ENCODE data around the gene ZBTB46.

Gene ZBTB46

DNA sequence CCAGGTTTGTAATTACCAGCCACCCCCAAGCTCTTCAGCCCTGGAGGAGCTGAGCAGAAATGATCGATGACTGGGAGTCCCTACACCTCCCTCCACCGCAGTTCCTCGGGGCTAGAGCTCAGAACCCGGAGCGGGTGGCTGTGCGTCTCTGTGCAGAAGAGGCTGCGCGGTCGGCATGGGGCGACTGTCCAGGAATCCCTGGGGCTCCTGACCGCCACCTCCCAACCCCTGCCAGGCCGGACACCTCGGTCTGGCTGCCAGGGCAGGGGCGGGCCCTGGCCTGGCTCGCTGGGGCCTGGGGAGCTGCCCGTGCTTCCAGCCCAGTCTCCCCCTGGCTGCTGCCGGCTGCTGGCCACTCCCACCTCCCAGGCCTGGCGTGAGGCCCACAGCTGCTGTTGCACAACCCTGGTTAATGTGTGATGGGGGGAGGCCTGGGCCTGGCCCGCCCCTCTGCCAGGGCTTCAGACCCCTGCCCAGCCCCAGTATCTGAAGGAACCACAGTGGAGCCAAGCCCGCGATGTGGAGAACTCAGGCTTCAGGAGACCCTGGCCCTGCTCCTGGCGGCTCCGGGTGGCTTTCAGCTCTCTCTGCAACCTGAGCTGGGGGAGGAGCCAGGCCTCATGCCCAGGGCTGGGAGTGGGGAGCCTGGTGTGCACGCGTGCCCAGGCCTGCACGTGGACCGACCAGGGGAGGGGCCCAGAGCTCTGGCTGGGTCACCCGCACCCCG is 90.3 kb downstream of the ZBTB46 start (continued):
- TF ChIP-seq ZBTB7A (tag by site-specific recombination; IDR thresholded peaks at IDR 0.05; ENCODE audit: low read depth), result no peak; the same call in 1 of the 2 replicates
- no peak for TF ChIP-seq TCF7L2 (IDR thresholded peaks at IDR 0.05; ENCODE audit: borderline replicate concordance, low read depth, low read length)
- TF ChIP-seq, protein P1, sequence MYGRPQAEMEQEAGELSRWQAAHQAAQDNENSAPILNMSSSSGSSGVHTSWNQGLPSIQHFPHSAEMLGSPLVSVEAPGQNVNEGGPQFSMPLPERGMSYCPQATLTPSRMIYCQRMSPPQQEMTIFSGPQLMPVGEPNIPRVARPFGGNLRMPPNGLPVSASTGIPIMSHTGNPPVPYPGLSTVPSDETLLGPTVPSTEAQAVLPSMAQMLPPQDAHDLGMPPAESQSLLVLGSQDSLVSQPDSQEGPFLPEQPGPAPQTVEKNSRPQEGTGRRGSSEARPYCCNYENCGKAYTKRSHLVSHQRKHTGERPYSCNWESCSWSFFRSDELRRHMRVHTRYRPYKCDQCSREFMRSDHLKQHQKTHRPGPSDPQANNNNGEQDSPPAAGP (tag by site-specific recombination; IDR thresholded peaks at IDR 0.05), result no peak; the same call in 1 of the 2 replicates
- TF ChIP-seq ZNF138 (tag by site-specific recombination; IDR thresholded peaks at IDR 0.05; ENCODE audit: borderline replicate concordance), result no peak
- 0 out of 2 replicates have a peak, but pooled peaks have one; percentile 34 for TF ChIP-seq ZNF777 (tag by site-specific recombination; IDR thresholded peaks at IDR 0.05; ENCODE audit: borderline replicate concordance)
- TF ChIP-seq, protein P2, sequence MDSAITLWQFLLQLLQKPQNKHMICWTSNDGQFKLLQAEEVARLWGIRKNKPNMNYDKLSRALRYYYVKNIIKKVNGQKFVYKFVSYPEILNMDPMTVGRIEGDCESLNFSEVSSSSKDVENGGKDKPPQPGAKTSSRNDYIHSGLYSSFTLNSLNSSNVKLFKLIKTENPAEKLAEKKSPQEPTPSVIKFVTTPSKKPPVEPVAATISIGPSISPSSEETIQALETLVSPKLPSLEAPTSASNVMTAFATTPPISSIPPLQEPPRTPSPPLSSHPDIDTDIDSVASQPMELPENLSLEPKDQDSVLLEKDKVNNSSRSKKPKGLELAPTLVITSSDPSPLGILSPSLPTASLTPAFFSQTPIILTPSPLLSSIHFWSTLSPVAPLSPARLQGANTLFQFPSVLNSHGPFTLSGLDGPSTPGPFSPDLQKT (IDR thresholded peaks at IDR 0.05; ENCODE audit: borderline replicate concordance, low read depth, low read length), result no peak
- TF ChIP-seq, protein P3, sequence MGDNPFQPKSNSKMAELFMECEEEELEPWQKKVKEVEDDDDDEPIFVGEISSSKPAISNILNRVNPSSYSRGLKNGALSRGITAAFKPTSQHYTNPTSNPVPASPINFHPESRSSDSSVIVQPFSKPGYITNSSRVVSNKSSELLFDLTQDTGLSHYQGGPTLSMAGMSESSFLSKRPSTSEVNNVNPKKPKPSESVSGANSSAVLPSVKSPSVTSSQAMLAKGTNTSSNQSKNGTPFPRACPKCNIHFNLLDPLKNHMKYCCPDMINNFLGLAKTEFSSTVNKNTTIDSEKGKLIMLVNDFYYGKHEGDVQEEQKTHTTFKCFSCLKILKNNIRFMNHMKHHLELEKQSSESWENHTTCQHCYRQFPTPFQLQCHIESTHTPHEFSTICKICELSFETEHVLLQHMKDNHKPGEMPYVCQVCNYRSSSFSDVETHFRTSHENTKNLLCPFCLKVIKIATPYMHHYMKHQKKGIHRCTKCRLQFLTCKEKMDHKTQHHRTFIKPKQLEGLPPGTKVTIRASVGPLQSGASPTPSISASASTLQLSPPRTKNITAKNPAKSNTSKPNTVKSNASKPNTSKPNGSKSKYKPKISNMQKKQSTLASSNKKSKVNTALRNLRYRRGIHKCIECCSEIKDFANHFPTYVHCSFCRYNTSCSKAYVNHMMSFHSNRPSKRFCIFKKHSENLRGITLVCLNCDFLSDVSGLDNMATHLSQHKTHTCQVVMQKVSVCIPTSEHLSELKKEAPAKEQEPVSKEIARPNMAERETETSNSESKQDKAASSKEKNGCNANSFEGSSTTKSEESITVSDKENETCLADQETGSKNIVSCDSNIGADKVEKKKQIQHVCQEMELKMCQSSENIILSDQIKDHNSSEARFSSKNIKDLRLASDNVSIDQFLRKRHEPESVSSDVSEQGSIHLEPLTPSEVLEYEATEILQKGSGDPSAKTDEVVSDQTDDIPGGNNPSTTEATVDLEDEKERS (tag by site-specific recombination; IDR thresholded peaks at IDR 0.05), result no peak
- no peak for TF ChIP-seq HOXA7 (CRISPR knock-in tag; IDR thresholded peaks at IDR 0.05; ENCODE audit: borderline replicate concordance)
- no peak for TF ChIP-seq HOXC10 (CRISPR knock-in tag; IDR thresholded peaks at IDR 0.05)
- TF ChIP-seq, protein P4, sequence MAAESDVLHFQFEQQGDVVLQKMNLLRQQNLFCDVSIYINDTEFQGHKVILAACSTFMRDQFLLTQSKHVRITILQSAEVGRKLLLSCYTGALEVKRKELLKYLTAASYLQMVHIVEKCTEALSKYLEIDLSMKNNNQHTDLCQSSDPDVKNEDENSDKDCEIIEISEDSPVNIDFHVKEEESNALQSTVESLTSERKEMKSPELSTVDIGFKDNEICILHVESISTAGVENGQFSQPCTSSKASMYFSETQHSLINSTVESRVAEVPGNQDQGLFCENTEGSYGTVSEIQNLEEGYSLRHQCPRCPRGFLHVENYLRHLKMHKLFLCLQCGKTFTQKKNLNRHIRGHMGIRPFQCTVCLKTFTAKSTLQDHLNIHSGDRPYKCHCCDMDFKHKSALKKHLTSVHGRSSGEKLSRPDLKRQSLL (tag by site-specific recombination; IDR thresholded peaks at IDR 0.05), result peak; percentile 44; the same call in 1 of the 2 replicates
- TF ChIP-seq ZNF529 (tag by site-specific recombination; IDR thresholded peaks at IDR 0.05; ENCODE audit: insufficient replicate concordance), result no peak
- no peak for TF ChIP-seq BCL11B (tag by site-specific recombination; IDR thresholded peaks at IDR 0.05; ENCODE audit: low read depth)
- TF ChIP-seq, protein P5, sequence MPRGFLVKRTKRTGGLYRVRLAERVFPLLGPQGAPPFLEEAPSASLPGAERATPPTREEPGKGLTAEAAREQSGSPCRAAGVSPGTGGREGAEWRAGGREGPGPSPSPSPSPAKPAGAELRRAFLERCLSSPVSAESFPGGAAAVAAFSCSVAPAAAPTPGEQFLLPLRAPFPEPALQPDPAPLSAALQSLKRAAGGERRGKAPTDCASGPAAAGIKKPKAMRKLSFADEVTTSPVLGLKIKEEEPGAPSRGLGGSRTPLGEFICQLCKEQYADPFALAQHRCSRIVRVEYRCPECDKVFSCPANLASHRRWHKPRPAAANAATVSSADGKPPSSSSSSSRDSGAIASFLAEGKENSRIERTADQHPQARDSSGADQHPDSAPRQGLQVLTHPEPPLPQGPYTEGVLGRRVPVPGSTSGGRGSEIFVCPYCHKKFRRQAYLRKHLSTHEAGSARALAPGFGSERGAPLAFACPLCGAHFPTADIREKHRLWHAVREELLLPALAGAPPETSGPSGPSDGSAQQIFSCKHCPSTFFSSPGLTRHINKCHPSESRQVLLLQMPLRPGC (tag by site-specific recombination; IDR thresholded peaks at IDR 0.05), result no peak
- TF ChIP-seq, protein P6, sequence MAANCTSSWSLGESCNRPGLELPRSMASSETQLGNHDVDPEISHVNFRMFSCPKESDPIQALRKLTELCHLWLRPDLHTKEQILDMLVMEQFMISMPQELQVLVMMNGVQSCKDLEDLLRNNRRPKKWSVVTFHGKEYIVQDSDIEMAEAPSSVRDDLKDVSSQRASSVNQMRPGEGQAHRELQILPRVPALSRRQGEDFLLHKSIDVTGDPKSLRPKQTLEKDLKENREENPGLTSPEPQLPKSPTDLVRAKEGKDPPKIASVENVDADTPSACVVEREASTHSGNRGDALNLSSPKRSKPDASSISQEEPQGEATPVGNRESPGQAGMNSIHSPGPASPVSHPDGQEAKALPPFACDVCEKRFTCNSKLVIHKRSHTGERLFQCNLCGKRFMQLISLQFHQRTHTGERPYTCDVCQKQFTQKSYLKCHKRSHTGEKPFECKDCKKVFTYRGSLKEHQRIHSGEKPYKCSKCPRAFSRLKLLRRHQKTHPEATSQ (tag by site-specific recombination; IDR thresholded peaks at IDR 0.05), result no peak
- TF ChIP-seq REPIN1 (tag by site-specific recombination; IDR thresholded peaks at IDR 0.05; ENCODE audit: low read depth), result no peak
- TF ChIP-seq, protein P7, sequence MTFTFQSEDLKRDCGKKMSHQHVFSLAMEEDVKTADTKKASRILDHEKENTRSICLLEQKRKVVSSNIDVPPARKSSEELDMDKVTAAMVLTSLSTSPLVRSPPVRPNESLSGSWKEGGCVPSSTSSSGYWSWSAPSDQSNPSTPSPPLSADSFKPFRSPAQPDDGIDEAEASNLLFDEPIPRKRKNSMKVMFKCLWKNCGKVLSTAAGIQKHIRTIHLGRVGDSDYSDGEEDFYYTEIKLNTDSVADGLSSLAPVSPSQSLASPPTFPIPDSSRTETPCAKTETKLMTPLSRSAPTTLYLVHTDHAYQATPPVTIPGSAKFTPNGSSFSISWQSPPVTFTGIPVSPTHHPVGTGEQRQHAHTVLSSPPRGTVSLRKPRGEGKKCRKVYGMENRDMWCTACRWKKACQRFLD (tag by site-specific recombination; IDR thresholded peaks at IDR 0.05), result no peak
- TF ChIP-seq, protein P8, sequence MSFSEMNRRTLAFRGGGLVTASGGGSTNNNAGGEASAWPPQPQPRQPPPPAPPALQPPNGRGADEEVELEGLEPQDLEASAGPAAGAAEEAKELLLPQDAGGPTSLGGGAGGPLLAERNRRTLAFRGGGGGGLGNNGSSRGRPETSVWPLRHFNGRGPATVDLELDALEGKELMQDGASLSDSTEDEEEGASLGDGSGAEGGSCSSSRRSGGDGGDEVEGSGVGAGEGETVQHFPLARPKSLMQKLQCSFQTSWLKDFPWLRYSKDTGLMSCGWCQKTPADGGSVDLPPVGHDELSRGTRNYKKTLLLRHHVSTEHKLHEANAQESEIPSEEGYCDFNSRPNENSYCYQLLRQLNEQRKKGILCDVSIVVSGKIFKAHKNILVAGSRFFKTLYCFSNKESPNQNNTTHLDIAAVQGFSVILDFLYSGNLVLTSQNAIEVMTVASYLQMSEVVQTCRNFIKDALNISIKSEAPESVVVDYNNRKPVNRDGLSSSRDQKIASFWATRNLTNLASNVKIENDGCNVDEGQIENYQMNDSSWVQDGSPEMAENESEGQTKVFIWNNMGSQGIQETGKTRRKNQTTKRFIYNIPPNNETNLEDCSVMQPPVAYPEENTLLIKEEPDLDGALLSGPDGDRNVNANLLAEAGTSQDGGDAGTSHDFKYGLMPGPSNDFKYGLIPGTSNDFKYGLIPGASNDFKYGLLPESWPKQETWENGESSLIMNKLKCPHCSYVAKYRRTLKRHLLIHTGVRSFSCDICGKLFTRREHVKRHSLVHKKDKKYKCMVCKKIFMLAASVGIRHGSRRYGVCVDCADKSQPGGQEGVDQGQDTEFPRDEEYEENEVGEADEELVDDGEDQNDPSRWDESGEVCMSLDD (tag by site-specific recombination; IDR thresholded peaks at IDR 0.05), result peak; percentile 83
- peak; percentile 12; the same call in 1 of the 2 replicates for TF ChIP-seq ZFP69B (tag by site-specific recombination; IDR thresholded peaks at IDR 0.05)
- TF ChIP-seq ZSCAN16 (tag by site-specific recombination; IDR thresholded peaks at IDR 0.05), result no peak
- TF ChIP-seq ZNF335 (tag by site-specific recombination; conservative IDR thresholded peaks at IDR 0.05), result peak; percentile 44
- TF ChIP-seq, protein P9, sequence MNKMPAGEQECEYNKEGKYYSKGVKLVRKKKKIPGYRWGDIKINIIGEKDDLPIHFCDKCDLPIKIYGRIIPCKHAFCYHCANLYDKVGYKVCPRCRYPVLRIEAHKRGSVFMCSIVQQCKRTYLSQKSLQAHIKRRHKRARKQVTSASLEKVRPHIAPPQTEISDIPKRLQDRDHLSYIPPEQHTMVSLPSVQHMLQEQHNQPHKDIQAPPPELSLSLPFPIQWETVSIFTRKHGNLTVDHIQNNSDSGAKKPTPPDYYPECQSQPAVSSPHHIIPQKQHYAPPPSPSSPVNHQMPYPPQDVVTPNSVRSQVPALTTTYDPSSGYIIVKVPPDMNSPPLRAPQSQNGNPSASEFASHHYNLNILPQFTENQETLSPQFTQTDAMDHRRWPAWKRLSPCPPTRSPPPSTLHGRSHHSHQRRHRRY (tag by site-specific recombination; IDR thresholded peaks at IDR 0.05), result no peak
- no peak for TF ChIP-seq ZFP41 (tag by site-specific recombination; IDR thresholded peaks at IDR 0.05; ENCODE audit: borderline replicate concordance)
- TF ChIP-seq ZNF366 (tag by site-specific recombination; conservative IDR thresholded peaks at IDR 0.05), result peak; percentile 43; the same call in 1 of the 2 replicates
